NOMO-1 treated with dmso at 0.1 percent for 144 hours (cell line): Measurements from ENCODE around the gene FCRLA.
"Not testable (repeated sequence)": the region's sequence is repeated elsewhere in the genome, so short reads cannot be mapped to it uniquely, and the experiment has no call there.

Experiments used
- DNase-seq: peaks from one replicate; lab custom pipeline; 2025; ENCODE audit not compliant: unreplicated experiment; lab: John Stamatoyannopoulos, UW

FCRLA gene

GRCh38 chr1:161702250-161702649 lies 4.8 kb upstream of the FCRLA start:
- no peak for DNase-seq

- DNase-seq, result no peak
Observed at GRCh38 chr1:161705537-161705936, 1.5 kb upstream of the FCRLA start.

- no peak for DNase-seq
Observed at GRCh38 chr1:161706113-161706481, 932 bp upstream of the FCRLA start.

- DNase-seq, result no peak
Observed at GRCh38 chr1:161707503-161707902, 474 bp downstream of the FCRLA start.

- DNase-seq, result no peak
Observed at GRCh38 chr1:161709373-161709772, 2.3 kb downstream of the FCRLA start.

GRCh38 chr1:161710560-161710959 lies 3.5 kb downstream of the FCRLA start:
- no peak for DNase-seq

GRCh38 chr1:161718559-161719324 lies 11.7 kb downstream of the FCRLA start:
- peak; percentile 65 for DNase-seq

GRCh38 chr1:161719325-161719611 lies 12.2 kb downstream of the FCRLA start:
- DNase-seq, result no peak

GRCh38 chr1:161720422-161720821 lies 13.4 kb downstream of the FCRLA start:
- no peak for DNase-seq

GRCh38 chr1:161720956-161721737 lies 14.1 kb downstream of the FCRLA start, which contains the start of gene FCRLB:
FCRLB (plus strand) TSS chr1:161721544; CDS start chr1:161722673, 1,129 bp downstream.
- no peak for DNase-seq

- peak; percentile 82 for DNase-seq
Observed at GRCh38 chr1:161721738-161722343, 14.8 kb downstream of the FCRLA start.

- DNase-seq, result no peak
Observed at GRCh38 chr1:161722406-161722805, 15.4 kb downstream of the FCRLA start.

GRCh38 chr1:161723459-161724141 lies 16.6 kb downstream of the FCRLA start:
- no peak for DNase-seq

GRCh38 chr1:161725258-161725907 lies 18.4 kb downstream of the FCRLA start:
- DNase-seq, result not testable (repeated sequence)

GRCh38 chr1:161725908-161726472 lies 19.0 kb downstream of the FCRLA start:
- DNase-seq, result no peak

- peak; percentile 63 for DNase-seq
Observed at GRCh38 chr1:161726473-161727255, 19.6 kb downstream of the FCRLA start.

- peak; percentile 24 for DNase-seq
Observed at GRCh38 chr1:161727256-161727924, 20.4 kb downstream of the FCRLA start.

GRCh38 chr1:161728376-161729226 lies 21.6 kb downstream of the FCRLA start:
- no peak for DNase-seq
